IMR-90 (cell line): ENCODE measurements around the gene TBC1D3B. TPM values are rescaled to one million over a fixed set of nuclear protein-coding genes. Genes with fewer than 3 reads are reported as not detected.
"Not testable (repeated sequence)": the region's sequence is repeated elsewhere in the genome, so short reads cannot be mapped to it uniquely, and the experiment has no call there.

Experiments used
- ATAC-seq: fragments of 200-7000 bp; cut with Tn5 transposase; 2 replicates; pipeline ENCODE4 v1.9.1; 2020; ENCODE audit warnings: low read depth, mild to moderate bottlenecking, moderate library complexity
- BruUV-seq: library from RNA; stranded (reverse); fragments of 400-500 nt; replicated peaks from 2 replicates; lab custom pipeline; 2021; lab: Mats Ljungman, UMichigan
- CTCF ChIA-PET: fragments of 300-600 bp; formaldehyde crosslinking; extraction: SDS; loops from one replicate; lab custom pipeline; 2021; ENCODE audit warnings: antibody characterized with exemption; lab: Yijun Ruan, JAX
- POLR2A ChIA-PET: fragments of 300-600 bp; sonication (Branson Sonifier 250); formaldehyde crosslinking; loops from one replicate; lab custom pipeline; 2022; ENCODE audit warnings: antibody characterized with exemption; ENCODE audit not compliant: unreplicated experiment; lab: Charles Lee
- DNase-seq: peaks from one replicate; pipeline ENCODE4 v3.0.0; 2013
- H2AFZ ChIP-seq: replicated peaks from 2 replicates; pipeline ENCODE3; 2013; ENCODE audit warnings: low read length, mild to moderate bottlenecking; ENCODE audit not compliant: poor library complexity
- H2AK5ac ChIP-seq: 2 replicates; pipeline ENCODE4 v1.6.1; 2013; ENCODE audit warnings: low read depth, low read length, inconsistent platforms
- H2AK9ac ChIP-seq: replicated peaks from 2 replicates; pipeline ENCODE3; 2013; ENCODE audit warnings: mild to moderate bottlenecking, low read depth, low read length, moderate library complexity; ENCODE audit not compliant: poor library complexity
- H2BK120ac ChIP-seq: 2 replicates; pipeline ENCODE4 v1.6.1; 2013; ENCODE audit warnings: low read depth, low read length, inconsistent platforms
- H2BK15ac ChIP-seq: 3 replicates; pipeline ENCODE4 v1.6.1; 2013; ENCODE audit warnings: low read depth, low read length, inconsistent platforms
- H2BK20ac ChIP-seq: 2 replicates; pipeline ENCODE4 v1.6.1; 2013; ENCODE audit warnings: low read depth, mild to moderate bottlenecking, inconsistent platforms, low read length, moderate library complexity
- H2BK5ac ChIP-seq: 2 replicates; pipeline ENCODE4 v1.6.1; 2013; ENCODE audit warnings: mild to moderate bottlenecking, low read depth, low read length, inconsistent platforms; ENCODE audit not compliant: poor library complexity, severe bottlenecking
- H3K14ac ChIP-seq: replicated peaks from 2 replicates; pipeline ENCODE4 v1.6.1; 2013; ENCODE audit warnings: low read depth, low read length, inconsistent platforms
- H3K18ac ChIP-seq: 2 replicates; pipeline ENCODE4 v1.6.1; 2013; ENCODE audit warnings: low read depth, low read length, control low read depth
- H3K23ac ChIP-seq: 2 replicates; pipeline ENCODE4 v1.6.1; 2013; ENCODE audit warnings: low read depth, low read length, inconsistent platforms
- H3K27ac ChIP-seq: 2 replicates; pipeline ENCODE4 v1.5.1; 2013; ENCODE audit warnings: mild to moderate bottlenecking, control low read depth, low read length; ENCODE audit not compliant: insufficient read depth
- H3K27me3 ChIP-seq: 2 replicates; pipeline ENCODE4 v1.6.1; 2013; ENCODE audit warnings: low read length; ENCODE audit not compliant: control insufficient read depth, insufficient read depth
- H3K36me3 ChIP-seq: 2 replicates; pipeline ENCODE4 v1.6.1; 2013; ENCODE audit warnings: low read length, mixed read lengths; ENCODE audit not compliant: control insufficient read depth, insufficient read depth
- H3K4ac ChIP-seq: 2 replicates; pipeline ENCODE4 v1.6.1; 2013; ENCODE audit warnings: low read depth, low read length, inconsistent platforms
- H3K4me1 ChIP-seq: 2 replicates; pipeline ENCODE4 v1.6.1; 2013; ENCODE audit warnings: low read length, mixed read lengths; ENCODE audit not compliant: control insufficient read depth, insufficient read depth
- H3K4me2 ChIP-seq: 2 replicates; pipeline ENCODE4 v1.6.1; 2013; ENCODE audit warnings: low read depth, mild to moderate bottlenecking, control low read depth, low read length, moderate library complexity
- H3K4me3 ChIP-seq: 2 replicates; pipeline ENCODE4 v1.5.1; 2013; ENCODE audit warnings: low read depth, mild to moderate bottlenecking, control low read depth, low read length, moderate library complexity; ENCODE audit not compliant: insufficient read depth
- H3K56ac ChIP-seq: 2 replicates; pipeline ENCODE4 v1.6.1; 2013; ENCODE audit warnings: low read length, inconsistent platforms; ENCODE audit not compliant: insufficient read depth; ENCODE audit errors: extremely low read depth
- H3K79me1 ChIP-seq, 2 experiments: 2 replicates each; pipeline ENCODE4 v1.6.1; 2013; ENCODE audit warnings: low read length in 2 of 2, inconsistent platforms in 1 of 2, low read depth in 1 of 2
- H3K9ac ChIP-seq: 2 replicates; pipeline ENCODE4 v1.6.1; 2013; ENCODE audit warnings: low read depth, low read length, control low read depth
- H3K9me1 ChIP-seq: 2 replicates; pipeline ENCODE4 v1.6.1; 2013; ENCODE audit warnings: low read length, inconsistent platforms; ENCODE audit not compliant: insufficient read depth
- H3K9me3 ChIP-seq: 2 replicates; pipeline ENCODE4 v1.6.1; 2013; ENCODE audit warnings: low read length; ENCODE audit not compliant: control insufficient read depth, insufficient read depth
- H4K20me1 ChIP-seq: 2 replicates; pipeline ENCODE4 v1.6.1; 2013; ENCODE audit warnings: low read length, inconsistent platforms; ENCODE audit not compliant: insufficient read depth
- H4K5ac ChIP-seq: 2 replicates; pipeline ENCODE4 v1.6.1; 2013; ENCODE audit warnings: mild to moderate bottlenecking, low read depth, low read length, control low read depth
- H4K8ac ChIP-seq, 2 experiments: 2 replicates each; pipeline ENCODE4 v1.6.1; 2013; ENCODE audit warnings: low read depth in 2 of 2, low read length in 2 of 2, control low read depth in 1 of 2, inconsistent platforms in 1 of 2
- H4K91ac ChIP-seq: 2 replicates; pipeline ENCODE4 v1.6.1; 2013; ENCODE audit warnings: low read depth, low read length, inconsistent platforms; ENCODE audit not compliant: insufficient read depth
- WGBS, 2 experiments: methylation state at CpG; one replicate each; pipeline versions ENCODE4 v1.1.5 to v1.1.7; 2013; ENCODE audit warnings: missing lambda C conversion rate in 2 of 2; ENCODE audit not compliant: insufficient read length in 1 of 2; ENCODE audit errors: extremely low coverage in 2 of 2; 5-methylcytosine and 5-hydroxymethylcytosine counted together
- dilution Hi-C: fragments of 300-500 bp; cut with HindIII; formaldehyde crosslinking; loops from one replicate; pipeline ENCODE4 v1.14.3; 2018; ENCODE audit warnings: low sequenced_read_pairs; ENCODE audit not compliant: unreplicated experiment
- in situ Hi-C: fragments of 300-500 bp; cut with MboI; formaldehyde crosslinking; loops from 3 replicates; pipeline ENCODE4 v1.14.3; 2019; ENCODE audit warnings: low sequenced_read_pairs, inconsistent platforms, mixed read lengths
- intact Hi-C: fragments of 100-400 bp; cut with micrococcal nuclease; formaldehyde crosslinking; loops from 2 replicates; pipeline ENCODE4 v1.10.0; 2022
- polyA plus RNA-seq, 3 experiments: library from polyadenylated mRNA; depleted of rRNA; stranded (reverse); fragments of >200 nt; gene quantifications; 2 replicates each; pipeline ENCODE4 v1.2.3, GENCODE V29; 2012; ENCODE audit warnings: low replicate concordance in 1 of 3
- total RNA-seq: library from RNA; depleted of rRNA; stranded (reverse); fragments of >200 nt; gene quantifications from 2 replicates; pipeline ENCODE4 v1.2.3, GENCODE V29; 2012

TBC1D3B gene
- total and polyA plus RNA-seq, 2 of the 4 experiments (the other 2 are of a cell fraction): 0.94 TPM; not detected in 1

- DNase-seq, H3K23ac ChIP-seq, H4K5ac ChIP-seq, H4K91ac ChIP-seq, H3K36me3 ChIP-seq, H3K4me3 ChIP-seq, H3K27me3 ChIP-seq, H3K9ac ChIP-seq, intact Hi-C loops, H3K56ac ChIP-seq, H3K4me1 ChIP-seq, CTCF ChIA-PET, POLR2A ChIA-PET, BruUV-seq, H4K8ac ChIP-seq, in situ Hi-C loops, H3K14ac ChIP-seq, H3K79me1 ChIP-seq, H3K9me3 ChIP-seq, H3K27ac ChIP-seq, H2AK5ac ChIP-seq, dilution Hi-C loops, H2BK120ac ChIP-seq, H2BK15ac ChIP-seq, H3K4ac ChIP-seq, H2BK5ac ChIP-seq, H3K4me2 ChIP-seq, H4K20me1 ChIP-seq, ATAC-seq, H2AK9ac ChIP-seq, H3K9me1 ChIP-seq, H3K18ac ChIP-seq, H2AFZ ChIP-seq, H2BK20ac ChIP-seq: not testable (repeated sequence)
- WGBS, 2 experiments: 100% methylated on average over 4 of the region's 8 CpGs; no CpG with 5 or more reads in 1 of the 2 experiments
Observed at GRCh38 chr17:36194147-36194831, 17.9 kb upstream of the TBC1D3B start.
